ENCODE measurements around the gene PRMT7. TPM values are rescaled to one million over a fixed set of nuclear protein-coding genes. Genes with fewer than 3 reads are reported as not detected.

PRMT7 gene
- total RNA-seq, 1 experiment from 2014 or later: 46.4 TPM

GRCh38 chr16:68345351-68345810, 34.6 kb downstream of the PRMT7 start:
- no peaks in the 10 kb centered on the region for H3F3A ChIP-seq (ENCODE audit: low read length, unreplicated experiment)
- POLR2A ChIA-PET (ENCODE audit: unreplicated experiment): no interaction called here
- no peak for TF ChIP-seq EZH2phosphoT487 (IDR thresholded peaks at IDR 0.05; ENCODE audit: borderline replicate concordance, low read length)
- TF ChIP-seq CTCF (conservative IDR thresholded peaks at IDR 0.05; ENCODE audit: low read depth, low read length): no peak
- no peak for TF ChIP-seq EZH2 (IDR thresholded peaks at IDR 0.05; ENCODE audit: low read length, unreplicated experiment)
- no TSS peak for BruUV-seq (replicated peaks)
- H2AFZ ChIP-seq (ENCODE audit: low read length): no peak overlapping the region
- no peaks in the 10 kb centered on the region; the same call in 1 of the 2 replicates for H3K36me3 ChIP-seq (ENCODE audit: low read depth, low read length)
- no peak overlapping the region for H3K4me2 ChIP-seq (ENCODE audit: low read length)
- CTCF ChIA-PET: no interaction called here
- H3K9ac ChIP-seq (ENCODE audit: low read length): no peak overlapping the region
- no peaks in the 10 kb centered on the region for H3K9me3 ChIP-seq (ENCODE audit: low read length)
- no peak overlapping the region for H3K4me3 ChIP-seq (ENCODE audit: low read length)
- intact Hi-C loops (cut with micrococcal nuclease): no loop called here
- no peaks in the 10 kb centered on the region for H3K79me2 ChIP-seq (ENCODE audit: low read length)
- H3K27me3 ChIP-seq (ENCODE audit: low read length): no peaks in the 10 kb centered on the region
- no peaks in the 10 kb centered on the region for H3K4me1 ChIP-seq (ENCODE audit: insufficient read depth, low read length)
- H3K27ac ChIP-seq (ENCODE audit: low read length): no peak overlapping the region
- DNase-seq: no peak
- no peaks in the 10 kb centered on the region for H4K20me1 ChIP-seq (ENCODE audit: low read length)
- H3K9me2 ChIP-seq (replicated peaks; ENCODE audit: low read length): no peaks in the 10 kb centered on the region
- no peak for ATAC-seq

- no peak overlapping the region for H3K4me3 ChIP-seq (ENCODE audit: low read length)
- H2AFZ ChIP-seq (ENCODE audit: low read length): no peak overlapping the region
- ChIA-PET POLR2A (ENCODE audit: unreplicated experiment) (no interaction called here), CTCF (no interaction called here)
- no peak overlapping the region for H3K9ac ChIP-seq (ENCODE audit: low read length)
- H4K20me1 ChIP-seq (ENCODE audit: low read length): no peaks in the 10 kb centered on the region
- no peaks in the 10 kb centered on the region for H3K79me2 ChIP-seq (ENCODE audit: low read length)
- TF ChIP-seq CTCF (conservative IDR thresholded peaks at IDR 0.05; ENCODE audit: low read depth, low read length): no peak
- TF ChIP-seq EZH2phosphoT487 (IDR thresholded peaks at IDR 0.05; ENCODE audit: borderline replicate concordance, low read length): no peak
- TF ChIP-seq EZH2 (IDR thresholded peaks at IDR 0.05; ENCODE audit: low read length, unreplicated experiment): no peak
- no peaks in the 10 kb centered on the region for H3K27me3 ChIP-seq (ENCODE audit: low read length)
- no peak overlapping the region for H3K4me2 ChIP-seq (ENCODE audit: low read length)
- BruUV-seq (replicated peaks): no TSS peak
- intact Hi-C loops (cut with micrococcal nuclease): no loop called here
- H3K27ac ChIP-seq (ENCODE audit: low read length): no peak overlapping the region
- no peaks in the 10 kb centered on the region for H3K4me1 ChIP-seq (ENCODE audit: insufficient read depth, low read length)
- H3K9me2 ChIP-seq (replicated peaks; ENCODE audit: low read length): no peaks in the 10 kb centered on the region
- ATAC-seq (no peak), DNase-seq (no peak)
- H3K9me3 ChIP-seq (ENCODE audit: low read length): no peaks in the 10 kb centered on the region
- no peaks in the 10 kb centered on the region; the same call in 1 of the 2 replicates for H3K36me3 ChIP-seq (ENCODE audit: low read depth, low read length)
- H3F3A ChIP-seq (ENCODE audit: low read length, unreplicated experiment): no peaks in the 10 kb centered on the region
These were observed 35.3 kb downstream of the PRMT7 start for GRCh38 chr16:68345958-68346635.

GRCh38 chr16:68346892-68347480, 36.2 kb downstream of the PRMT7 start:
- no peaks in the 10 kb centered on the region for H3K4me1 ChIP-seq (ENCODE audit: insufficient read depth, low read length)
- no peaks in the 10 kb centered on the region for H3K27me3 ChIP-seq (ENCODE audit: low read length)
- H3K27ac ChIP-seq (ENCODE audit: low read length): no peak overlapping the region
- H2AFZ ChIP-seq (ENCODE audit: low read length): no peak overlapping the region
- H4K20me1 ChIP-seq (ENCODE audit: low read length): no peaks in the 10 kb centered on the region
- no peaks in the 10 kb centered on the region for H3K79me2 ChIP-seq (ENCODE audit: low read length)
- H3K9me2 ChIP-seq (replicated peaks; ENCODE audit: low read length): no peaks in the 10 kb centered on the region
- no TSS peak for BruUV-seq (replicated peaks)
- TF ChIP-seq EZH2phosphoT487 (IDR thresholded peaks at IDR 0.05; ENCODE audit: borderline replicate concordance, low read length) (no peak), EZH2 (IDR thresholded peaks at IDR 0.05; ENCODE audit: low read length, unreplicated experiment) (no peak)
- intact Hi-C loops (cut with micrococcal nuclease): no loop called here
- H3K4me2 ChIP-seq (ENCODE audit: low read length): no peak overlapping the region
- no peaks in the 10 kb centered on the region; the same call in 1 of the 2 replicates for H3K36me3 ChIP-seq (ENCODE audit: low read depth, low read length)
- POLR2A ChIA-PET (ENCODE audit: unreplicated experiment): no interaction called here
- no peaks in the 10 kb centered on the region for H3K9me3 ChIP-seq (ENCODE audit: low read length)
- H3K9ac ChIP-seq (ENCODE audit: low read length): no peak overlapping the region
- DNase-seq (no peak), ATAC-seq (no peak)
- CTCF ChIA-PET: no interaction called here
- no peak overlapping the region for H3K4me3 ChIP-seq (ENCODE audit: low read length)
- H3F3A ChIP-seq (ENCODE audit: low read length, unreplicated experiment): no peaks in the 10 kb centered on the region
